MM.1S (cell line): ENCODE results near the gene TRMT1.

Experiments used
- DNase-seq: peaks from one replicate; pipeline ENCODE4 v3.0.0-alpha.2; 2015
- H2AFZ ChIP-seq: fragments of 300-600 bp; sonication (generic); 2 replicates; pipeline ENCODE4 v1.6.0; 2016; ENCODE audit warnings: antibody characterized with exemption, low read length
- H3F3A ChIP-seq: fragments of 300-600 bp; sonication (generic); 2 replicates; pipeline ENCODE4 v1.6.1; 2016; ENCODE audit warnings: mild to moderate bottlenecking, antibody characterized with exemption, low read length, moderate library complexity, mixed read lengths; ENCODE audit not compliant: insufficient read depth
- H3K27ac ChIP-seq: fragments of 300-600 bp; sonication (generic); 2 replicates; pipeline ENCODE4 v1.5.1; 2016; ENCODE audit warnings: mild to moderate bottlenecking, low read length
- H3K27me3 ChIP-seq: fragments of 300-600 bp; sonication (generic); replicated peaks from 2 replicates; pipeline ENCODE4 v1.6.0; 2016; ENCODE audit warnings: low read length; ENCODE audit not compliant: insufficient read depth
- H3K36me3 ChIP-seq: fragments of 300-600 bp; sonication (generic); replicated peaks from 2 replicates; pipeline ENCODE4 v1.6.1; 2016; ENCODE audit warnings: mild to moderate bottlenecking, low read length, mixed read lengths; ENCODE audit not compliant: insufficient read depth
- H3K4me1 ChIP-seq: fragments of 300-600 bp; sonication (generic); 2 replicates; pipeline ENCODE4 v1.6.1; 2016; ENCODE audit warnings: low read length, mixed read lengths
- H3K4me2 ChIP-seq: fragments of 300-600 bp; sonication (generic); 2 replicates; pipeline ENCODE4 v1.6.0; 2016; ENCODE audit warnings: low read depth, low read length
- H3K4me3 ChIP-seq: fragments of 300-600 bp; sonication (generic); 2 replicates; pipeline ENCODE4 v1.5.1; 2016; ENCODE audit warnings: low read length, mixed read lengths
- H3K79me2 ChIP-seq: fragments of 300-600 bp; sonication (generic); 2 replicates; pipeline ENCODE4 v1.6.1; 2016; ENCODE audit warnings: mixed run types, low read length, mixed read lengths
- H3K9ac ChIP-seq: fragments of 300-600 bp; sonication (generic); 2 replicates; pipeline ENCODE4 v1.6.1; 2016; ENCODE audit warnings: low read length, mixed read lengths
- H3K9me2 ChIP-seq: fragments of 300-600 bp; sonication (generic); replicated peaks from 2 replicates; pipeline ENCODE4 v1.6.1; 2016; ENCODE audit warnings: mild to moderate bottlenecking, low read length, mixed read lengths; ENCODE audit not compliant: insufficient read depth
- H3K9me3 ChIP-seq: fragments of 300-600 bp; sonication (generic); replicated peaks from 2 replicates; pipeline ENCODE4 v1.6.1; 2016; ENCODE audit warnings: mild to moderate bottlenecking, low read length, mixed read lengths; ENCODE audit not compliant: insufficient read depth
- H4K20me1 ChIP-seq: fragments of 300-600 bp; sonication (generic); 2 replicates; pipeline ENCODE4 v1.6.1; 2016; ENCODE audit warnings: mild to moderate bottlenecking, low read length, moderate library complexity, mixed read lengths; ENCODE audit not compliant: insufficient read depth
- EZH2 ChIP-seq: fragments of 300-600 bp; sonication (generic); optimal IDR thresholded peaks from 2 replicates; pipeline ENCODE3; 2017; ENCODE audit warnings: low read depth, mild to moderate bottlenecking, antibody characterized with exemption, low read length, mixed read lengths
- EZH2phosphoT487 ChIP-seq: fragments of 300-600 bp; sonication (generic); IDR thresholded peaks from 2 replicates; pipeline ENCODE4 v1.6.1; 2018; ENCODE audit warnings: antibody characterized with exemption, low read length
- TF ChIP-seq, protein P1 (sequence below): fragments of 300-600 bp; sonication (generic); IDR thresholded peaks from 2 replicates; pipeline ENCODE4 v1.5.1; 2016; ENCODE audit warnings: antibody characterized with exemption, low read length, mixed read lengths

Gene TRMT1

DNA sequence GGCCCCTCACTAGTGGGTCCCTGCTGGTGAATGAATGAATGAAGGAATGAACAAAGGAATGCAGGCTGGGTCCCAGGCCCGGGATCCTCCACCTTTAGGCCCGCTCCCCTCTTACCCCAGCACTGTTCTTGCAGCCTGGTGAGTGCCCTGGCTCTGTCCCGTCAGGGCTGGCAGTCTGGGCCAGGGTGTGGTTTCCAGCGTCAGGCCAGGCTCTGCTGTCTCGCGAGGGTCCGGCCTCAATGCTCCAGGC, 14.2 kb downstream of the TRMT1 start:
- no peaks in the 10 kb centered on the region for H3K36me3 ChIP-seq
- H3K4me2 ChIP-seq, result peak overlapping the region; percentile 95
- no peaks in the 10 kb centered on the region for H3K9me3 ChIP-seq
- peak overlapping the region; percentile 67 for H3K4me3 ChIP-seq
- H2AFZ ChIP-seq, result peak overlapping the region; percentile 87
- peaks cover 28% of the 10 kb centered on the region for H3K4me1 ChIP-seq
- H4K20me1 ChIP-seq, result no peaks in the 10 kb centered on the region
- H3K27me3 ChIP-seq, result peaks cover 17% of the 10 kb centered on the region
- H3K9me2 ChIP-seq, result no peaks in the 10 kb centered on the region
- peaks cover 5% of the 10 kb centered on the region for H3K79me2 ChIP-seq
- TF ChIP-seq, protein P1, sequence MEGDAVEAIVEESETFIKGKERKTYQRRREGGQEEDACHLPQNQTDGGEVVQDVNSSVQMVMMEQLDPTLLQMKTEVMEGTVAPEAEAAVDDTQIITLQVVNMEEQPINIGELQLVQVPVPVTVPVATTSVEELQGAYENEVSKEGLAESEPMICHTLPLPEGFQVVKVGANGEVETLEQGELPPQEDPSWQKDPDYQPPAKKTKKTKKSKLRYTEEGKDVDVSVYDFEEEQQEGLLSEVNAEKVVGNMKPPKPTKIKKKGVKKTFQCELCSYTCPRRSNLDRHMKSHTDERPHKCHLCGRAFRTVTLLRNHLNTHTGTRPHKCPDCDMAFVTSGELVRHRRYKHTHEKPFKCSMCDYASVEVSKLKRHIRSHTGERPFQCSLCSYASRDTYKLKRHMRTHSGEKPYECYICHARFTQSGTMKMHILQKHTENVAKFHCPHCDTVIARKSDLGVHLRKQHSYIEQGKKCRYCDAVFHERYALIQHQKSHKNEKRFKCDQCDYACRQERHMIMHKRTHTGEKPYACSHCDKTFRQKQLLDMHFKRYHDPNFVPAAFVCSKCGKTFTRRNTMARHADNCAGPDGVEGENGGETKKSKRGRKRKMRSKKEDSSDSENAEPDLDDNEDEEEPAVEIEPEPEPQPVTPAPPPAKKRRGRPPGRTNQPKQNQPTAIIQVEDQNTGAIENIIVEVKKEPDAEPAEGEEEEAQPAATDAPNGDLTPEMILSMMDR, result no peak
- H3K27ac ChIP-seq, result peak overlapping the region; percentile 54; the same call in 1 of the 2 replicates
- peak overlapping the region; percentile 56 for H3K9ac ChIP-seq
- DNase-seq, result no peak
- H3F3A ChIP-seq, result peaks cover 20% of the 10 kb centered on the region

DNA sequence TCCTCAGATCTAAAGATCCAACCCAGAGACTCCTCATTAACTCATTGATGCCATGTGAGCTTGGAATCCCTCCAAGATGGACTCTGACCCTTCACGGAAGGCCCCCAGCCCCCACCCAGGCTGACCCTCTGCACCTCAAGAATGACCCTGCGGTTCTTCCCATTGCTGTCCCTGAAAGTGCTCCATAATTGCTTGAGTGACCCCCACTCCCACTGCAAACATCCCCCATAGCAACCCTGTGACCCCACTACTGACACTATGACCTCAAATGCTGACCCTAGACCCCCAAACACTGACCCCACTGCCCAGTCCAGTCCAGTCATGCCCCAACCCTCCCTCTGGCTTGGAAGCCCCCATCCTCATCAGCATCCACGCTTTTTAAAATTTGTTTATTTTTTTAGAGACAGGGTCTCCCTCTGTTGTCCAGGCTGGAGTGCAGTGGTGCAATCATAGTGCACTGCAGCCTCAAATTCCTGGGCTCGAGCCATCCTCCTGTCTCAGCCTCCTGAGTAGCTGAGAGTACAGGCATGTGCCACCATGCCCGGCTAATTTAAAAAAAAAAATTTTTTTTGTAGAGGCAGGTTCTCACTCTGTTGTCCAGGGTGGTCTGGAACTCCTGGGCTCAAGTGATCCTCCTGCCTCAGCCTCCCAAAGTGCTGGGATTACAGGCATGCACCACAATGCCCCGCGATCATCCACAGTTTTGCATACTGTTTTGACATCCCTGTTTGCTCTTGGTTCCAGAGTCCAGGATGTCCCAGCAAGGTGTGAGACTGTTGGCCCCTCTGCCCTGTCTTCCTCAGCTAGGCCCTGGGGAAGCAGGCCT, 14.7 kb downstream of the TRMT1 start:
- Histone ChIP-seq H3K9ac (peak overlapping the region; percentile 56), H2AFZ (peak overlapping the region; percentile 87), H3K79me2 (peaks cover 5% of the 10 kb centered on the region), H3K36me3 (no peaks in the 10 kb centered on the region), H4K20me1 (no peaks in the 10 kb centered on the region), H3K4me1 (peaks cover 28% of the 10 kb centered on the region), H3K4me2 (peak overlapping the region; percentile 95), H3K9me3 (no peaks in the 10 kb centered on the region), H3K9me2 (no peaks in the 10 kb centered on the region), H3F3A (peaks cover 20% of the 10 kb centered on the region), H3K4me3 (peak overlapping the region; percentile 67), H3K27me3 (peaks cover 22% of the 10 kb centered on the region), H3K27ac (peak overlapping the region; percentile 54; the same call in 1 of the 2 replicates)
- no peak for DNase-seq
- TF ChIP-seq EZH2, result no peak
- no peak for TF ChIP-seq EZH2phosphoT487
- TF ChIP-seq, protein P1, result no peak

DNA sequence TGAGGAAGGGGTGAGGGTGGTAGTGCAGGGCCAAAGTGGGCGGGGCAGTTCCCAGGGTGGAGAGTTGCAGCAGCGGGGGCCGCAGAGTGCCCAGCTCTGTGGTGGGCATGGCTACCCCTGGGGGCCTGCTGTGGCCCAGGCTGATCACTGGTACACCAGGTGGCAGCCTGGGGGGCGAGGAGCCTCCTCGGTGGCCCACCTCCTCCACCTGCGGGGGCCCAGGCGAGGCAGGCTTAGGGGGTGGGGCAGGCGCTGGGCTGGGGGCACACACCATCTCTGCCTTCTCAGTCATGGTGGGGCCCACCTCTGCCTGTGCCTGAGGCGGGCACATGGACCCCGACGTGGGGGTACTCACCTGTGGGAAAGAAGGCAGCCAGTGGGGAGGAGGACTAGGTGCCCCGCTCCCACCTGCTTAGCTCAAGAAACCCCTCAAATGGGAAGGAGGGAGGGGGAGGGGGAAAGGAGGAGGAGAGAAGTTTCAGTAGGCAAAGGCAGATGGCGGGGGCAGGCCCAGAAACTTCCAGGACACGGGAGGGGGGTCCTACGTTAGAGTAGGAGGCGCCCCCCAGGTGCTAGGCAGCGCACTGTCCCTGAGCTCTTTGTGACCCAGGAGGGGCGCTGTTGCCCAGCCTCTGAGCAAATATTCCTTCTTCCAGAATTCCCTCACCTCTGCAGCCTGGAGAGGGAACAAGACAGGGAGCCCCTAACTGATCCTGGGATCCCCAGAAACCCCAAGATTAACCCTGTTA, 15.5 kb downstream of the TRMT1 start:
- no peak overlapping the region for H3K4me2 ChIP-seq
- H3K9me2 ChIP-seq, result no peaks in the 10 kb centered on the region
- no peak overlapping the region for H3K27ac ChIP-seq
- H3K4me3 ChIP-seq, result no peak overlapping the region
- H3K36me3 ChIP-seq, result no peaks in the 10 kb centered on the region
- no peaks in the 10 kb centered on the region for H3K9me3 ChIP-seq
- TF ChIP-seq EZH2phosphoT487 (no peak), EZH2 (no peak)
- TF ChIP-seq, protein P1, result no peak
- H3F3A ChIP-seq, result peaks cover 22% of the 10 kb centered on the region
- no peak for DNase-seq
- H3K9ac ChIP-seq, result no peak overlapping the region
- H4K20me1 ChIP-seq, result no peaks in the 10 kb centered on the region
- peaks cover 5% of the 10 kb centered on the region for H3K79me2 ChIP-seq
- peaks cover 32% of the 10 kb centered on the region for H3K4me1 ChIP-seq
- H2AFZ ChIP-seq, result no peak overlapping the region
- H3K27me3 ChIP-seq, result peaks cover 30% of the 10 kb centered on the region
